Measurements from ENCODE around the gene NPFFR2. TPM values are rescaled to one million over a fixed set of nuclear protein-coding genes. Genes with fewer than 3 reads are reported as not detected.

The NPFFR2 gene
- polyA plus RNA-seq, 3 donors: not detected

- no peak overlapping the region for H3K4me2 ChIP-seq (replicated peaks; ENCODE audit: extremely low read depth, low read length, poor library complexity, severe bottlenecking)
- H3K4me3 ChIP-seq (replicated peaks in 1 of 3; ENCODE audit: low read depth in 2 of 3, low read length in 3 of 3): no peak overlapping the region
- Mint-ChIP-seq H3K36me3 (no peaks in the 10 kb centered on the region), H3K27me3 (ENCODE audit: low read depth in 3 of 3) (peaks cover 0 to 1% (median 0%) of the 10 kb centered on the region in 3 donors), H3K27ac (no peak overlapping the region), H3K9me3 (peaks cover 0 to 10% (median 2%) of the 10 kb centered on the region in 7 donors), H3K4me1 (no peaks in the 10 kb centered on the region), H3K4me3 (no peak overlapping the region)
- no peak overlapping the region for H3K9ac ChIP-seq (ENCODE audit: insufficient read depth, low read length, poor library complexity, severe bottlenecking)
- no peak overlapping the region for H2AFZ ChIP-seq (ENCODE audit: insufficient read depth, low read depth, low read length, poor library complexity, severe bottlenecking)
- H3K4me1 ChIP-seq (ENCODE audit: control insufficient read depth in 1 of 2, insufficient read depth in 2 of 2, low read length in 2 of 2): no peaks in the 10 kb centered on the region
- no peak for DNase-seq
- H3K27ac ChIP-seq (ENCODE audit: low read depth in 1 of 2, low read length in 2 of 2): no peak overlapping the region
- no peaks in the 10 kb centered on the region for H3K27me3 ChIP-seq (ENCODE audit: control insufficient read depth in 2 of 2, insufficient read depth in 2 of 2, low read length in 2 of 2)
- no peaks in the 10 kb centered on the region for H4K20me1 ChIP-seq (ENCODE audit: insufficient read depth, low read length)
- 100% methylated on average over 4 of the region's 5 CpGs for WGBS (ENCODE audit: insufficient coverage)
- intact Hi-C loops (cut with micrococcal nuclease): no loop called here
- TF ChIP-seq CTCF (IDR thresholded peaks at IDR 0.05): no peak
- no peaks in the 10 kb centered on the region for H3K36me3 ChIP-seq (replicated peaks in 1 of 2; ENCODE audit: control insufficient read depth in 1 of 2, insufficient read depth in 2 of 2, low read length in 2 of 2)
- H3K9me3 ChIP-seq (replicated peaks in 1 of 2; ENCODE audit: control insufficient read depth in 1 of 2, insufficient read depth in 1 of 2, low read length in 2 of 2): peaks cover 6% of the 10 kb centered on the region in 2 donors
- no peaks in the 10 kb centered on the region for H3K79me2 ChIP-seq (ENCODE audit: insufficient read depth, low read length)
Observed at GRCh38 chr4:72094059-72094797, 62.4 kb downstream of the NPFFR2 start.

GRCh38 chr4:72107456-72107855 lies 75.7 kb downstream of the NPFFR2 start:
- no peak for DNase-seq
- H3K9me3 Mint-ChIP-seq: peaks cover 0 to 2% (median 0%) of the 10 kb centered on the region in 7 donors
- H3K27me3 ChIP-seq (ENCODE audit: control insufficient read depth in 2 of 2, insufficient read depth in 2 of 2, low read length in 2 of 2): no peaks in the 10 kb centered on the region
- H4K20me1 ChIP-seq (ENCODE audit: insufficient read depth, low read length): no peaks in the 10 kb centered on the region
- no peaks in the 10 kb centered on the region for H3K4me1 Mint-ChIP-seq
- no peak overlapping the region for H2AFZ ChIP-seq (ENCODE audit: insufficient read depth, low read depth, low read length, poor library complexity, severe bottlenecking)
- H3K4me1 ChIP-seq (ENCODE audit: control insufficient read depth in 1 of 2, insufficient read depth in 2 of 2, low read length in 2 of 2): no peaks in the 10 kb centered on the region
- no peak overlapping the region for H3K4me3 Mint-ChIP-seq
- no peak for TF ChIP-seq CTCF (IDR thresholded peaks at IDR 0.05)
- no peak overlapping the region for H3K27ac ChIP-seq (ENCODE audit: low read depth in 1 of 2, low read length in 2 of 2)
- no peak overlapping the region for H3K4me2 ChIP-seq (replicated peaks; ENCODE audit: extremely low read depth, low read length, poor library complexity, severe bottlenecking)
- no peaks in the 10 kb centered on the region for H3K27me3 Mint-ChIP-seq (ENCODE audit: low read depth in 3 of 3)
- H3K9ac ChIP-seq (ENCODE audit: insufficient read depth, low read length, poor library complexity, severe bottlenecking): no peak overlapping the region
- no peaks in the 10 kb centered on the region for H3K36me3 ChIP-seq (replicated peaks in 1 of 2; ENCODE audit: control insufficient read depth in 1 of 2, insufficient read depth in 2 of 2, low read length in 2 of 2)
- H3K4me3 ChIP-seq (replicated peaks in 1 of 3; ENCODE audit: low read depth in 2 of 3, low read length in 3 of 3): no peak overlapping the region
- no peaks in the 10 kb centered on the region for H3K79me2 ChIP-seq (ENCODE audit: insufficient read depth, low read length)
- no peak overlapping the region for H3K27ac Mint-ChIP-seq
- intact Hi-C loops (cut with micrococcal nuclease): no loop called here
- no peaks in the 10 kb centered on the region for H3K9me3 ChIP-seq (replicated peaks in 1 of 2; ENCODE audit: control insufficient read depth in 1 of 2, insufficient read depth in 1 of 2, low read length in 2 of 2)
- no peaks in the 10 kb centered on the region for H3K36me3 Mint-ChIP-seq

Measured in CD14-positive monocyte (primary cell).